ENCODE results near the gene HMGCLL1. TPM values are rescaled to one million over a fixed set of nuclear protein-coding genes. Genes with fewer than 3 reads are reported as not detected.

The HMGCLL1 gene
- total and polyA plus RNA-seq, 2 donors (not counting 3 experiments of a cell fraction or from before 2014, with no cell fraction given), result not detected

- DNase-seq (ENCODE audit: low read depth, low spot score) (no peak), FAIRE-seq (no peak)
- intact Hi-C loops (cut with micrococcal nuclease), result no loop called here
- dilution Hi-C loops (cut with MboI; ENCODE audit: extremely low pct_ligation_motif_present, low sequenced_read_pairs), result no loop called here
- Histone ChIP-seq H3K4me1 (ENCODE audit: control insufficient read depth, extremely low read depth, insufficient read depth, low read length) (no peaks in the 10 kb centered on the region), H3K9me1 (replicated peaks; ENCODE audit: control insufficient read depth, extremely low read depth, insufficient read depth, low read length) (no peaks in the 10 kb centered on the region), H3K9ac (replicated peaks; ENCODE audit: extremely low read depth, insufficient read depth, low read length) (no peak overlapping the region), H3K79me2 (ENCODE audit: control insufficient read depth, insufficient read depth, low read length) (no peaks in the 10 kb centered on the region), H3K4me2 (ENCODE audit: insufficient read depth, low read length) (no peak overlapping the region), H3K27ac (ENCODE audit: insufficient read depth, low read depth, low read length) (no peak overlapping the region), H4K20me1 (replicated peaks; ENCODE audit: control insufficient read depth, extremely low read depth, insufficient read depth, low read length) (no peaks in the 10 kb centered on the region), H2AFZ (ENCODE audit: low read depth, low read length) (no peak overlapping the region), H3K4me3 (replicated peaks in 1 of 3; ENCODE audit: insufficient read depth in 1 of 3, low read depth in 1 of 3, low read length in 3 of 3) (no peak overlapping the region), H3K9me3 (replicated peaks; ENCODE audit: control insufficient read depth, insufficient read depth, low read length) (no peaks in the 10 kb centered on the region), H3K36me3 (ENCODE audit: control insufficient read depth in 2 of 2, extremely low read depth in 1 of 2, insufficient read depth in 2 of 2, low read length in 2 of 2) (no peaks in the 10 kb centered on the region), H3K27me3 (ENCODE audit: control insufficient read depth in 2 of 2, insufficient read depth in 2 of 2, low read length in 2 of 2) (no peaks in the 10 kb centered on the region)
- TF ChIP-seq MYC (IDR thresholded peaks at IDR 0.05; ENCODE audit: low read depth, low read length) (no peak), CTCF (IDR thresholded peaks at IDR 0.05; ENCODE audit: extremely low read depth in 1 of 2, insufficient read depth in 1 of 2, low read depth in 1 of 2, low read length in 2 of 2) (no peak), GATA2 (IDR thresholded peaks at IDR 0.05; ENCODE audit: insufficient read depth, insufficient read length, low read depth, low read length) (no peak), POLR2AphosphoS5 (IDR thresholded peaks at IDR 0.05; ENCODE audit: insufficient read depth, low read depth, low read length) (no peak), MAX (IDR thresholded peaks at IDR 0.05; ENCODE audit: insufficient read depth, insufficient read length) (no peak), EZH2 (IDR thresholded peaks at IDR 0.05; ENCODE audit: borderline replicate concordance, low read depth, low read length, severe bottlenecking) (no peak), FOS (IDR thresholded peaks at IDR 0.05; ENCODE audit: borderline replicate concordance, insufficient read depth, low read length) (no peak), JUN (IDR thresholded peaks at IDR 0.05; ENCODE audit: borderline replicate concordance, insufficient read depth, insufficient read length, low read depth) (no peak), POLR2A (IDR thresholded peaks at IDR 0.05; ENCODE audit: low read depth, low read length) (no peak)
- CTCF ChIA-PET, result interaction anchor here (0.9 kb wide), 1 partner anchor 32 kb away, joined by 3 read pairs; no protein-coding TSS in a partner anchor
- POLR2A ChIA-PET, result no interaction called here
- no TSS peak for BruUV-seq (replicated peaks)
These were observed 22.1 kb upstream of the HMGCLL1 start for GRCh38 chr6:55601120-55601519.
